ENCODE data around the gene CDT1. TPM values are rescaled to one million over a fixed set of nuclear protein-coding genes. Genes with fewer than 3 reads are reported as not detected.

The CDT1 gene
- total RNA-seq, 4 donors from 2014 or later, result 0.92 to 2.0 TPM; not detected in 2

DNA sequence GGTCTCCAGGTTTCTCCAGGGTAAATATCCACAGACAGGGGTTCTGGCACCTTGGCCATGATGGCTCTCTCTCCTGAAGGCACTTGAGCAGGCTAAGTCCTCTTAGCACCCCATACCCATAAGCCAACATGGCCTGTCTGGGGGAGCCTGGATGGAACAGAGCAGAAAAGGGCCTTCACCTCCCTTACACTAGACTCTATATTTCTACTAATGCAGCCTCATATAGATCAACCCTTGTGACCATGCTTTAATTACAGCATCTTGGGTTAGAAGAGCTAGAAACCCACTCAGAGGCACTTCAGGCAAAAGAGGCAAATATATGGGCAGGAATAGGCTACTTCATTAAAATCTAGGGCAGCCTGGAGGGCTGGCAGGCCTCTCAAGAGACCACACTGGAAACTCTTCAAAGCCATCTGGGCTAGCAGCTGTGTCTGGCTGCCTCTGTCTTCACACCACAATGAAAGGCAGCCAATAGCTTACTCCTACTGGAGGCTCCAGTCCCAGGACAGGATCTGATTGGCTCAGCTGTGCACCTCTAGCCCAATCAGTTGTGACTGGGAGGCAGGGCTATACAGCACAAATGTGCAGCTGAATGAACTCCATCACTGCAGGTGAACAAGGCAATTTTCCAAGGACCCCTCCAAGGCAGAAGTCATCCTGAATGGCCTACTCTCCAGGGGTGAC, 4.7 kb upstream of the CDT1 start:
- TF ChIP-seq POLR2A (IDR thresholded peaks at IDR 0.05) (no peak), POLR2AphosphoS5 (IDR thresholded peaks at IDR 0.05) (no peak), EP300 (IDR thresholded peaks at IDR 0.05) (no peak)
- TF ChIP-seq, protein P1, sequence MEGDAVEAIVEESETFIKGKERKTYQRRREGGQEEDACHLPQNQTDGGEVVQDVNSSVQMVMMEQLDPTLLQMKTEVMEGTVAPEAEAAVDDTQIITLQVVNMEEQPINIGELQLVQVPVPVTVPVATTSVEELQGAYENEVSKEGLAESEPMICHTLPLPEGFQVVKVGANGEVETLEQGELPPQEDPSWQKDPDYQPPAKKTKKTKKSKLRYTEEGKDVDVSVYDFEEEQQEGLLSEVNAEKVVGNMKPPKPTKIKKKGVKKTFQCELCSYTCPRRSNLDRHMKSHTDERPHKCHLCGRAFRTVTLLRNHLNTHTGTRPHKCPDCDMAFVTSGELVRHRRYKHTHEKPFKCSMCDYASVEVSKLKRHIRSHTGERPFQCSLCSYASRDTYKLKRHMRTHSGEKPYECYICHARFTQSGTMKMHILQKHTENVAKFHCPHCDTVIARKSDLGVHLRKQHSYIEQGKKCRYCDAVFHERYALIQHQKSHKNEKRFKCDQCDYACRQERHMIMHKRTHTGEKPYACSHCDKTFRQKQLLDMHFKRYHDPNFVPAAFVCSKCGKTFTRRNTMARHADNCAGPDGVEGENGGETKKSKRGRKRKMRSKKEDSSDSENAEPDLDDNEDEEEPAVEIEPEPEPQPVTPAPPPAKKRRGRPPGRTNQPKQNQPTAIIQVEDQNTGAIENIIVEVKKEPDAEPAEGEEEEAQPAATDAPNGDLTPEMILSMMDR (IDR thresholded peaks at IDR 0.05), result no peak
- no peak for ATAC-seq
- H3K9me3 ChIP-seq, result no peaks in the 10 kb centered on the region
- H3K27ac ChIP-seq, result no peak overlapping the region
- H3K4me3 ChIP-seq, result no peak overlapping the region
- H3K4me1 ChIP-seq, result peaks cover 0 to 22% (median 4%) of the 10 kb centered on the region in 3 donors
- H3K27me3 ChIP-seq, result peaks cover 5% of the 10 kb centered on the region
- H3K36me3 ChIP-seq, result no peaks in the 10 kb centered on the region

DNA sequence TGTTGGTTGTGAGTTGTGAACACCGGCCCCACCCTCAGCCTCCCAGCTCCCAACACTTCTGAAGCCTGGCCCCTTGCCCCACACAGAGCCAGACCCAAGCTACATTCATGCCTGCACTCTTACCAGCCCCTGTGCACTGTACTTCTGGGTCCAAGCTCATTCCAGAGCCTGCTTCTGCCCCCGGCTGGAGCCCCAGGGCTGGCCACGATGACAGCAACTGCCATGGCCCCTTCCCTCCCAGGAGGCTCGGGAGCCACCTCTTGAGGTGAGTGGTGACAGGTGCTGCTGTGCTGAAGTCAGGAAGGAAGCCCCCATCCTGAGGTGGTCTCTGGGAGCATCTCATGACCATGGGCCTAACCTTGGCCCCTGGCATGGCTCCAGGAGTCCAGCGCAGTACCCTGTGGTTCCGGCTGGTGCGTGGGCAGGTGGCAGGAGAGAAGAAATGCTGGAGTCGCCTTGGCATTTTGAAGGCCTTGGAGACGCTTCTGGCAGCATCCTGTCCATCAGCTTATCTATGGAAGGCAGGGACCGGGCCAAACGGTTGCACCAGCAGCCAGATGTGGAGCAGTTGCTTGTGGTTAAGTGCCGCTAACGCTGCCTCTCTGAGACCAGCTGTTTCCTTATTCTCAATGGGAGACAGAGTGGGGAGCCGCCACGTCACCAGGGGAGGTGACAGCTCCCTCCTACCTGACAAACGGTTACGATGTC, 3.9 kb upstream of the CDT1 start:
- H3K4me1 ChIP-seq, result peaks cover 0 to 30% (median 12%) of the 10 kb centered on the region in 3 donors
- H3K4me3 ChIP-seq, result no peak overlapping the region
- H3K27me3 ChIP-seq, result peaks cover 11% of the 10 kb centered on the region
- H3K9me3 ChIP-seq, result no peaks in the 10 kb centered on the region
- TF ChIP-seq POLR2AphosphoS5 (IDR thresholded peaks at IDR 0.05) (no peak), EP300 (IDR thresholded peaks at IDR 0.05) (no peak), POLR2A (IDR thresholded peaks at IDR 0.05) (no peak)
- TF ChIP-seq, protein P1 (IDR thresholded peaks at IDR 0.05), result no peak
- no peaks in the 10 kb centered on the region for H3K36me3 ChIP-seq
- ATAC-seq, result no peak
- WGBS, 2 donors (ENCODE audit: low coverage in 1 of 2), result 71 to 100% methylated on average over 1 to 7 of the region's 17 CpGs
- H3K27ac ChIP-seq, result no peak overlapping the region

DNA sequence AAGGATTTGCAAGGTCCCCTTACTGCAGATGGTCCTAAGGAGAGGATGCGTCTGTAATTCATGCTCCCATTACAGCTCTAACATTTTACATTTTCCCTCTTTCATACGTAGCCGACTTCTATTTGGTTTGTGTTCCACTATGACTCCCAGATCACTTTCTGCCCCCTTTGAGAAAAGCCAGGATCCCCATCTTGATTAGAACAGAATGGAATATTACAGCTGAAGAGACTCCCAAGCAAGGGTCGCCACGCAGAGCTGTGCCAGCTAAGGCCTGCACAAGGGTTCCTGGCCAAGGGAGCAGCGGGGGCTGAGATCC, 3.4 kb upstream of the CDT1 start:
- peaks cover 13% of the 10 kb centered on the region for H3K27me3 ChIP-seq
- no peak for ATAC-seq
- no peak overlapping the region for H3K4me3 ChIP-seq
- no peak for TF ChIP-seq POLR2A (IDR thresholded peaks at IDR 0.05)
- no peak for TF ChIP-seq POLR2AphosphoS5 (IDR thresholded peaks at IDR 0.05)
- H3K36me3 ChIP-seq, result no peaks in the 10 kb centered on the region
- 83% methylated on average over 6 of the region's 6 CpGs; no CpG with 5 or more reads in 1 of the 2 donors for WGBS, 2 donors (ENCODE audit: low coverage in 1 of 2)
- H3K4me1 ChIP-seq, result peaks cover 0 to 32% (median 14%) of the 10 kb centered on the region in 3 donors
- no peak overlapping the region for H3K27ac ChIP-seq
- H3K9me3 ChIP-seq, result no peaks in the 10 kb centered on the region

DNA sequence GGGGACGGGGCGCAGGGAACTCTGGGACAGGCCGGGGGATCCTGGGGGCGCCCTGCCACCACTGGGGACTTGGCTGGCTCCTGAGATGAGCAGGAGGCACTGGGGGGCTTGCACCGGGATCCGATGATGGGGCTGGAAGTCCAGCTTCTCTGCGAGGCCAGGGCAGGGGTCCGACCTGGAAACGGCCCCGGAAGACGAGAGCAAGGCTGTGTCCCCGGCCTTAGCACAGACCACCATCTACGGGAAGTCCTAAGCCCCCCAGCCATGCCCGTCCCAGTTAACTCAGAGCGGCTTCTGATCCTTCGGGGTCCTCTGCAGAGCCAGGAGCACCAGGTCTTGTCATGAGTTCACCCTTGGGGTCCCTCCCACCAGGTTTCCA, 573 bp downstream of the CDT1 start:
- peak overlapping the region in 1 of 2 donors; percentile 70 for H3K4me3 ChIP-seq
- WGBS, 2 donors (ENCODE audit: low coverage in 1 of 2), result 0% methylated on average over 4 to 6 of the region's 16 CpGs

DNA sequence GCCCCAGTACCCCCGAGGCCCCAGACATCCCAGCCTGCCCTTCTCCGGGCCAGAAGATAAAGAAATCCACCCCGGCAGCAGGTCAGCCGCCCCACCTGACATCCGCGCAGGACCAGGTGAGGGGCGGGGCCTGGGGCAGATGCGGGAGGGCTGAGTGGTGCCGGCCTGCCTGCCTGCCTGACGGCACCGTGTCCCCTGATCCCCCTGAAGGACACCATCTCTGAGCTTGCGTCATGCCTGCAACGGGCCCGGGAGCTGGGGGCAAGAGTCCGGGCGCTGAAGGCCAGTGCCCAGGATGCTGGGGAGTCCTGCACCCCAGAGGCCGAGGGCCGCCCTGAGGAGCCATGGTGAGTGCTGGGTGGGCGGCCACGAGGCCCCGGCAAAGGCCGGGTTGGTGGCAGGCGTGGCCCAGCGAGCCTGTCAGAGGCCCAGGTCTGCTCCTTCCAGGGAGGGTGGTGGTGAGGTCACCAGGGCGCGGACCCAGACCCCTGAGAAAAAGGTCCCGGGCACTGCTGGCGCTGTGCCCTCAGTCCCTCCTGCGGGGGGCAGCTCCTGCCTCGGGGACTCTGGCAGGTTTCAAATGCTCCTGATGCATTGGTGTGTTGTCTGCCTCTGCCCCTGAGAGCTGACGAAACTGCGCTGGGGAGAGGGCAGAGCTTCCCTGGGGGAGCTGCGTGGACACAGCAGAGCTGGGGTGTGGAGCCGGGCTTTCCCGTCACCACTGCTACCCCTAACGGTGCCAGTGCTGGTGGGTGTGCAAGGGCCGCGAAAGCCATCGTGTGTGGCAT, 1.2 kb downstream of the CDT1 start:
- ATAC-seq, result no peak
- H3K27me3 ChIP-seq, result peaks cover 13% of the 10 kb centered on the region
- no peak overlapping the region for H3K27ac ChIP-seq
- no peaks in the 10 kb centered on the region for H3K9me3 ChIP-seq
- TF ChIP-seq EP300 (IDR thresholded peaks at IDR 0.05) (no peak), POLR2A (IDR thresholded peaks at IDR 0.05) (no peak), POLR2AphosphoS5 (IDR thresholded peaks at IDR 0.05) (no peak)
- TF ChIP-seq, protein P1 (IDR thresholded peaks at IDR 0.05), result no peak
- no CpG with 5 or more reads among the region's 39 CpGs for WGBS, 2 donors (ENCODE audit: low coverage in 1 of 2)
- H3K4me3 ChIP-seq, result no peak overlapping the region
- peaks cover 0 to 21% of the 10 kb centered on the region in 2 donors for H3K36me3 ChIP-seq
- H3K4me1 ChIP-seq, result peaks cover 0 to 39% (median 16%) of the 10 kb centered on the region in 3 donors

More for the DNA sequence above, 573 bp downstream of the CDT1 start:
- Histone ChIP-seq H3K27ac (peak overlapping the region in 1 of 4 donors; percentile 85), H3K9me3 (no peaks in the 10 kb centered on the region), H3K4me1 (peaks cover 0 to 34% (median 14%) of the 10 kb centered on the region in 3 donors), H3K27me3 (peaks cover 13% of the 10 kb centered on the region), H3K36me3 (peaks cover 0 to 15% of the 10 kb centered on the region in 2 donors)
- no peak for TF ChIP-seq POLR2AphosphoS5 (IDR thresholded peaks at IDR 0.05)
- TF ChIP-seq, protein P1 (IDR thresholded peaks at IDR 0.05), result no peak
- no peak for TF ChIP-seq POLR2A (IDR thresholded peaks at IDR 0.05)
- TF ChIP-seq EP300 (IDR thresholded peaks at IDR 0.05), result no peak
- ATAC-seq, result no peak
